Prostate gland (tissue), 2 donors: Measurements from ENCODE around the gene TAX1BP3. TPM values are rescaled to one million over a fixed set of nuclear protein-coding genes. Genes with fewer than 3 reads are reported as not detected.

ENCODE experiments used
- DNase-seq: peaks from one replicate; pipeline ENCODE4 v3.0.0-alpha.2; 2019; ENCODE audit warnings: low spot score
- H3K27ac ChIP-seq, 2 donors: fragments of 200-600 bp; sonication (generic); 2 replicates each; pipeline ENCODE4 v1.5.1; 2017 to 2019
- H3K27me3 ChIP-seq: fragments of 200-600 bp; sonication (generic); replicated peaks from 2 replicates; pipeline ENCODE4 v1.5.1; 2019; ENCODE audit not compliant: insufficient read depth
- H3K36me3 ChIP-seq, 2 donors: fragments of 200-600 bp; sonication (generic); 1 replicate in 1 of 2; 2 replicates in 1 of 2; pipeline versions ENCODE4 v1.5.1 to v1.8.1; 2017 to 2019
- H3K4me1 ChIP-seq: fragments of 200-600 bp; sonication (generic); replicated peaks from 2 replicates; pipeline ENCODE4 v1.5.1; 2019
- H3K4me3 ChIP-seq, 2 donors: fragments of 200-600 bp; sonication (generic); 2 replicates each; pipeline ENCODE4 v1.5.1; 2017 to 2019
- H3K9me3 ChIP-seq: fragments of 200-600 bp; sonication (generic); 2 replicates; pipeline ENCODE4 v1.5.1; 2017
- POLR2A ChIP-seq: fragments of 450-650 bp; IDR thresholded peaks from one replicate; pipeline ENCODE4 v1.6.1; 2016; ENCODE audit warnings: antibody characterized with exemption, mild to moderate bottlenecking
- POLR2AphosphoS5 ChIP-seq: sonication (generic); formaldehyde crosslinking; IDR thresholded peaks from one replicate; pipeline ENCODE4 v1.6.1; 2017; ENCODE audit warnings: antibody characterized with exemption
- WGBS: methylation state at CpG from one replicate; pipeline ENCODE4 v1.1.5; 2018; 5-methylcytosine and 5-hydroxymethylcytosine counted together
- intact Hi-C: fragments of 100-400 bp; cut with DNase I; formaldehyde crosslinking; loops from one replicate; pipeline ENCODE4 v1.14.2; 2022
- total RNA-seq, 2 donors: library from RNA; depleted of rRNA; stranded (reverse); fragments of >200 nt; gene quantifications; one replicate each; pipeline ENCODE4 v1.1.0, GENCODE V29; 2016
- TF ChIP-seq, protein P1 (sequence below), 4 experiments: fragments of 200-600 bp in 2 of 4; fragments of 450-650 bp in 2 of 4; sonication (generic) in 2 of 4; IDR thresholded peaks; 1 replicate in 3 of 4; 2 replicates in 1 of 4; pipeline ENCODE4 v1.5.1; 2016 to 2019; ENCODE audit warnings: antibody characterized with exemption in 4 of 4, mild to moderate bottlenecking in 2 of 4, moderate library complexity in 2 of 4

TAX1BP3 gene
- total RNA-seq, 2 donors from 2014 or later: 171 to 270 TPM

DNA sequence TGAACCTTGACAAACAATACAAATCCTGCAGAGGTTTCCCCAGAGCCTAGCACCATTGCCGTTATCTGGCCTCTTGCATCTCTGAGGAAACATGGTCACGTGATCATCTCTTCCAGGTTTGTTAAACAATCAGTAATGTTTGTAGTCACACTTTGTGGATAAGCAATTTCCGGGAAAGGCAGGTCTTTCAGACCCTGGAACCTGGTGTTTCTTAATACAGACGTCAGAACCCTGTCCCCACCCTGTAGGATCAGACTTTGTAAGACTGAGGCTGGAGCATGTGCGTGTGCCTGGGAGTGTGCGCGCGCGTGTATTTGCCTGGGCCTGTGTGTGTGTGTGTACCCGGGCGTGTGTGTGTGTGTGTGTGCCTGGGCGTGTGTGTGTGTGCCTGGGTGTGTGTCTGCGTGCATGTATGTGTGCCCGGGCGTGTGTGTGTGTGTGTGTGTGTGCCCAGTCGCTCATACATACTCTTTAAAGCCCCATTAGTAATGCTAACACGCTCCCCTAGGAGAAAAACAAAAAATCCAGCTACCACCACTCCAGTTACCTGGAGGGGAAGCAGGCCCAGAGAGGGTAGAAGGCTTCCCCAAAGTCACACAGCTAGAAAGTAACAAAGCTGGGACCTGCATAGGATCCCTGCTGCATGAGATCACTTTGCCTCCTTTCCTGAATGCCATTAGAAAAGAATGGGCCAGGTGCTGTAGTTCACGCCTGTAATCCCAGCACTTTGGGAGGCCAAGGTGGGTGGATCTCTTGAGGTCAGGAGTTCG lies 26.5 kb downstream of the TAX1BP3 start:
- WGBS: 76% methylated on average over 18 of the region's 19 CpGs
- no peak overlapping the region for H3K27ac ChIP-seq
- no peak overlapping the region for H3K4me3 ChIP-seq
- TF ChIP-seq POLR2A (no peak), POLR2AphosphoS5 (no peak)
- TF ChIP-seq, protein P1, sequence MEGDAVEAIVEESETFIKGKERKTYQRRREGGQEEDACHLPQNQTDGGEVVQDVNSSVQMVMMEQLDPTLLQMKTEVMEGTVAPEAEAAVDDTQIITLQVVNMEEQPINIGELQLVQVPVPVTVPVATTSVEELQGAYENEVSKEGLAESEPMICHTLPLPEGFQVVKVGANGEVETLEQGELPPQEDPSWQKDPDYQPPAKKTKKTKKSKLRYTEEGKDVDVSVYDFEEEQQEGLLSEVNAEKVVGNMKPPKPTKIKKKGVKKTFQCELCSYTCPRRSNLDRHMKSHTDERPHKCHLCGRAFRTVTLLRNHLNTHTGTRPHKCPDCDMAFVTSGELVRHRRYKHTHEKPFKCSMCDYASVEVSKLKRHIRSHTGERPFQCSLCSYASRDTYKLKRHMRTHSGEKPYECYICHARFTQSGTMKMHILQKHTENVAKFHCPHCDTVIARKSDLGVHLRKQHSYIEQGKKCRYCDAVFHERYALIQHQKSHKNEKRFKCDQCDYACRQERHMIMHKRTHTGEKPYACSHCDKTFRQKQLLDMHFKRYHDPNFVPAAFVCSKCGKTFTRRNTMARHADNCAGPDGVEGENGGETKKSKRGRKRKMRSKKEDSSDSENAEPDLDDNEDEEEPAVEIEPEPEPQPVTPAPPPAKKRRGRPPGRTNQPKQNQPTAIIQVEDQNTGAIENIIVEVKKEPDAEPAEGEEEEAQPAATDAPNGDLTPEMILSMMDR (IDR thresholded peaks at IDR 0.05): no peak
- intact Hi-C loops: loop anchor here (10.0 kb wide), 1 partner anchor 597 kb away; no protein-coding TSS in a partner anchor
- H3K4me1 ChIP-seq: no peaks in the 10 kb centered on the region
- H3K27me3 ChIP-seq: no peaks in the 10 kb centered on the region
- DNase-seq: no peak
- no peaks in the 10 kb centered on the region for H3K36me3 ChIP-seq
- no peaks in the 10 kb centered on the region for H3K9me3 ChIP-seq

GRCh38 chr17:3641014-3641413 lies 27.4 kb downstream of the TAX1BP3 start:
- intact Hi-C loops: loop anchor here (10.0 kb wide), 1 partner anchor 596 kb away; no protein-coding TSS in a partner anchor
- Histone ChIP-seq H3K27ac (no peak overlapping the region), H3K4me3 (no peak overlapping the region), H3K27me3 (no peaks in the 10 kb centered on the region), H3K4me1 (no peaks in the 10 kb centered on the region), H3K9me3 (no peaks in the 10 kb centered on the region), H3K36me3 (no peaks in the 10 kb centered on the region)
- no peak for DNase-seq
- WGBS: 74% methylated on average over 3 of the region's 3 CpGs
- no peak for TF ChIP-seq POLR2A
- TF ChIP-seq, protein P1 (IDR thresholded peaks at IDR 0.05): no peak
- no peak for TF ChIP-seq POLR2AphosphoS5

DNA sequence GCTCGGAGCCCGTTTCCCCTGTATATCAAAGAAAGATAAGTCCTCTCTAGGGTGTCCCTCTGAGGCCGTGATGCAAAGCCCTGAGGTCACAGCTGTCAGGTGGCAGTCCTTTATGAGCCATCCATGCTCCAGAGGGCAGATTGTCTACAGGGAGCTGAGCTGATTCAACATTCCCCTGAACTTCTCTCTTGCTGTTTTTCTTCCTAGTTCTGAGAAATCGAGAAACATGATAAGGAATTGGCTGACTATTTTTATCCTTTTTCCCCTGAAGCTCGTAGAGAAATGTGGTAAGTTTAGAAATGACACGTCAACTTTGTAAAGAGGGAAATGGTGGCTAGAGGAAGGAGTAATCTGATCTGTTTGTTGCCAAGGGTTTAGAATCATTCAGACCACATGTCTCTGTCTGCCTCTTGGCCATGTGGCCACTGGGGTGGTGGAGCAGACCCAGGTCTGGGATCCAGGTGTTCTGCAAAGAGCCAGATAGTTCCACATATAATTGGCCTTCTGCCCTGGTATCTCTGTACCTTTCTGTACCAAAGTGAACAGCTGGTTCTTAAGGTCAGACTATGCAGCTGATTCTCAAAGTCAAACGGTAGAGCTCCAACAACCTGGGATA lies 28.3 kb downstream of the TAX1BP3 start:
- WGBS: 68% methylated on average over 7 of the region's 7 CpGs
- H3K36me3 ChIP-seq: no peaks in the 10 kb centered on the region
- no peaks in the 10 kb centered on the region for H3K27me3 ChIP-seq
- no peaks in the 10 kb centered on the region for H3K9me3 ChIP-seq
- H3K4me3 ChIP-seq: no peak overlapping the region
- H3K4me1 ChIP-seq: no peaks in the 10 kb centered on the region
- DNase-seq: no peak
- intact Hi-C loops: loop anchor here (10.0 kb wide), 1 partner anchor 595 kb away; no protein-coding TSS in a partner anchor
- no peak overlapping the region for H3K27ac ChIP-seq
- TF ChIP-seq, protein P1 (IDR thresholded peaks at IDR 0.05): no peak

- TF ChIP-seq POLR2A (no peak), POLR2AphosphoS5 (no peak)
- TF ChIP-seq, protein P1 (IDR thresholded peaks at IDR 0.05): no peak
- Histone ChIP-seq H3K4me1 (no peaks in the 10 kb centered on the region), H3K36me3 (no peaks in the 10 kb centered on the region), H3K27me3 (no peaks in the 10 kb centered on the region), H3K9me3 (no peaks in the 10 kb centered on the region), H3K27ac (peak overlapping the region; percentile 96 to 99), H3K4me3 (peak overlapping the region; percentile 97 to 98)
- 1% methylated on average over 29 of the region's 31 CpGs for WGBS
- intact Hi-C loops: loop anchor here (1.0 kb wide), 1 partner anchor 31 kb away; the partner anchor contains the start of genes EMC6 and TAX1BP3
- DNase-seq: no peak
Measured at GRCh38 chr17:3636908-3637373, 31.4 kb downstream of the TAX1BP3 start.
